SU-DHL-6 (cell line): ENCODE measurements around the gene CYB561D1.

Experiments used
- H2AFZ ChIP-seq: fragments of 200-600 bp; sonication (generic); 2 replicates; pipeline ENCODE4 v1.6.1; 2014; ENCODE audit warnings: low read depth, mild to moderate bottlenecking, moderate library complexity, mixed read lengths, antibody characterized with exemption, low read length; ENCODE audit not compliant: severe bottlenecking
- H3F3A ChIP-seq: fragments of 200-600 bp; shearing (Covaris generic); 2 replicates; pipeline ENCODE4 v1.6.0; 2016; ENCODE audit warnings: antibody characterized with exemption, mild to moderate bottlenecking; ENCODE audit not compliant: insufficient read depth
- H3K27ac ChIP-seq: fragments of 200-600 bp; sonication (generic); 2 replicates; pipeline ENCODE4 v1.5.1; 2016; ENCODE audit warnings: low read depth, mild to moderate bottlenecking, low read length, moderate library complexity, mixed read lengths
- H3K27me3 ChIP-seq: fragments of 200-600 bp; sonication (generic), shearing (Covaris generic); 2 replicates; pipeline ENCODE4 v1.6.0; 2014; ENCODE audit warnings: mild to moderate bottlenecking, low read length
- H3K36me3 ChIP-seq: fragments of 200-600 bp; sonication (generic); 2 replicates; pipeline ENCODE4 v1.6.1; 2014; ENCODE audit warnings: mild to moderate bottlenecking, low read length, mixed read lengths
- H3K4me2 ChIP-seq: fragments of 300-600, 200-600 bp; shearing (Covaris generic), sonication (generic); 2 replicates; pipeline ENCODE4 v1.6.0; 2014; ENCODE audit warnings: low read length, low read depth, mild to moderate bottlenecking; ENCODE audit not compliant: poor library complexity, severe bottlenecking
- H3K4me3 ChIP-seq: fragments of 200-600 bp; sonication (generic); 2 replicates; pipeline ENCODE4 v1.5.1; 2014; ENCODE audit warnings: antibody characterized with exemption, low read length, mild to moderate bottlenecking, mixed read lengths; ENCODE audit not compliant: insufficient read depth, poor library complexity, severe bottlenecking
- H3K79me2 ChIP-seq: fragments of 200-600 bp; sonication (generic); 2 replicates; pipeline ENCODE4 v1.6.1; 2014; ENCODE audit warnings: mild to moderate bottlenecking, low read length, moderate library complexity; ENCODE audit not compliant: insufficient read depth
- H3K9ac ChIP-seq: fragments of 200-600 bp; sonication (generic); 2 replicates; pipeline ENCODE4 v1.7.0; 2014; ENCODE audit warnings: mild to moderate bottlenecking, low read length
- H3K9me2 ChIP-seq: fragments of 200-600 bp; sonication (generic); replicated peaks from 2 replicates; pipeline ENCODE4 v1.6.1; 2014; ENCODE audit warnings: low read length; ENCODE audit not compliant: insufficient read depth
- H3K9me3 ChIP-seq: fragments of 200-600 bp; sonication (generic); 2 replicates; pipeline ENCODE4 v1.6.1; 2014; ENCODE audit warnings: low read length, mixed read lengths; ENCODE audit not compliant: insufficient read depth
- H4K20me1 ChIP-seq: fragments of 200-600 bp; sonication (generic); 2 replicates; pipeline ENCODE4 v1.6.1; 2014; ENCODE audit warnings: low read depth, mild to moderate bottlenecking, antibody characterized with exemption, low read length, moderate library complexity, mixed read lengths
- CTCF ChIP-seq: fragments of 200-600 bp; sonication (generic); IDR thresholded peaks from one replicate; pipeline ENCODE4 v1.5.1; 2017; ENCODE audit warnings: antibody characterized with exemption, mild to moderate bottlenecking, low read length, moderate library complexity; ENCODE audit not compliant: insufficient read depth, poor library complexity, severe bottlenecking
- EZH2phosphoT487 ChIP-seq: fragments of 200-600 bp; sonication (generic), shearing (Covaris generic); conservative IDR thresholded peaks from 2 replicates; pipeline ENCODE4 v1.6.1; 2018; ENCODE audit warnings: mild to moderate bottlenecking, antibody characterized with exemption, low read length, moderate library complexity, mixed read lengths

Gene CYB561D1

GRCh38 chr1:109546311-109547109, 52.6 kb downstream of the CYB561D1 start:
- H3K9ac ChIP-seq: peak overlapping the region; percentile 94

GRCh38 chr1:109547463-109548320, 53.8 kb downstream of the CYB561D1 start:
- H3K4me3 ChIP-seq: peak overlapping the region; percentile 94
- H3K79me2 ChIP-seq: peaks cover 46% of the 10 kb centered on the region
- H3K36me3 ChIP-seq: no peaks in the 10 kb centered on the region; the same call in 1 of the 2 replicates
- H3K4me2 ChIP-seq: peak overlapping the region; percentile 88
- no peaks in the 10 kb centered on the region for H3K9me2 ChIP-seq
- no peaks in the 10 kb centered on the region for H3K27me3 ChIP-seq
- H3K9me3 ChIP-seq: no peaks in the 10 kb centered on the region
- peaks cover 14% of the 10 kb centered on the region for H4K20me1 ChIP-seq
- peak overlapping the region; percentile 81 for H2AFZ ChIP-seq
- TF ChIP-seq CTCF (no peak), EZH2phosphoT487 (no peak)
- peak overlapping the region; percentile 81 for H3K27ac ChIP-seq
- H3K9ac ChIP-seq: peak overlapping the region; percentile 94
- H3F3A ChIP-seq: peaks cover 7% of the 10 kb centered on the region; the same call in 1 of the 2 replicates

More at GRCh38 chr1:109546311-109547109, 52.6 kb downstream of the CYB561D1 start:
- Histone ChIP-seq H2AFZ (peak overlapping the region; percentile 81), H3K36me3 (no peaks in the 10 kb centered on the region), H3K9me3 (no peaks in the 10 kb centered on the region), H3K27ac (peak overlapping the region; percentile 81), H3K79me2 (peaks cover 34% of the 10 kb centered on the region), H3K9me2 (no peaks in the 10 kb centered on the region), H4K20me1 (peaks cover 13% of the 10 kb centered on the region; the same call in 1 of the 2 replicates), H3K4me3 (peak overlapping the region; percentile 94), H3F3A (peaks cover 7% of the 10 kb centered on the region; the same call in 1 of the 2 replicates), H3K4me2 (peak overlapping the region; percentile 88), H3K27me3 (no peaks in the 10 kb centered on the region)
- peak; percentile 88 for TF ChIP-seq CTCF
- no peak for TF ChIP-seq EZH2phosphoT487

GRCh38 chr1:109548321-109549267, 54.7 kb downstream of the CYB561D1 start, which contains the start of gene GNAI3:
GNAI3 (plus strand) TSS chr1:109548615; CDS start chr1:109548721, 106 bp downstream.
- no peak for TF ChIP-seq CTCF
- no peak for TF ChIP-seq EZH2phosphoT487
- Histone ChIP-seq H3K4me2 (peak within 1 kb of the TSS; percentile 88), H3K79me2 (peaks cover 55% of the 10 kb centered on the region), H3F3A (peaks cover 7% of the 10 kb centered on the region; the same call in 1 of the 2 replicates), H3K4me3 (peak within 1 kb of the TSS; percentile 94), H3K9me2 (no peaks in the 10 kb centered on the region), H3K27ac (peak within 1 kb of the TSS; percentile 81), H3K36me3 (no peaks in the 10 kb centered on the region; the same call in 1 of the 2 replicates), H3K27me3 (no peaks in the 10 kb centered on the region), H2AFZ (peak within 1 kb of the TSS; percentile 81), H3K9me3 (no peaks in the 10 kb centered on the region), H4K20me1 (peaks cover 20% of the 10 kb centered on the region), H3K9ac (peak within 1 kb of the TSS; percentile 94)
